Endothelial cell of umbilical vein (primary cell): ENCODE data around the gene SPTLC3. TPM values are rescaled to one million over a fixed set of nuclear protein-coding genes. Genes with fewer than 3 reads are reported as not detected.

Experiments used
- BruUV-seq: library from RNA; stranded (reverse); fragments of 400-500 nt; replicated peaks from 2 replicates; lab custom pipeline; 2021; lab: Mats Ljungman, UMichigan
- CTCF ChIA-PET: fragments of 300-600, 350-600 bp; sonication (Branson Sonifier 250); formaldehyde crosslinking; loops from one replicate; lab custom pipeline; 2021; ENCODE audit warnings: antibody characterized with exemption, inconsistent platforms; lab: Charles Lee
- POLR2A ChIA-PET: fragments of 300-600, 350-600 bp; sonication (Branson Sonifier 250); formaldehyde crosslinking; loops from one replicate; lab custom pipeline; 2021; ENCODE audit warnings: antibody characterized with exemption, inconsistent platforms; lab: Charles Lee
- DNase-seq: peaks from one replicate; pipeline ENCODE4 v3.0.0-alpha.2; 2011; ENCODE audit warnings: low read depth, low spot score
- FAIRE-seq: peaks from 2 replicates; lab custom pipeline; 2011; peaks lifted over from hg19 to GRCh38; lab: Jason Lieb, UNC
- H2AFZ ChIP-seq: 2 replicates; pipeline ENCODE4 v1.6.0; 2012; ENCODE audit warnings: low read depth, low read length, control low read depth, inconsistent platforms
- H3K27ac ChIP-seq: 2 replicates; pipeline ENCODE4 v1.5.1; 2011; ENCODE audit warnings: low read depth, mild to moderate bottlenecking, control low read depth, low read length, moderate library complexity; ENCODE audit not compliant: insufficient read depth
- H3K27me3 ChIP-seq, 2 experiments: 2 replicates each; pipeline versions ENCODE4 v1.6.0 to v1.6.1; 2011; ENCODE audit warnings: low read length in 2 of 2, mixed read lengths in 1 of 2; ENCODE audit not compliant: control insufficient read depth in 2 of 2, insufficient read depth in 2 of 2
- H3K36me3 ChIP-seq, 2 experiments: 2 replicates in 1 of 2; 3 replicates in 1 of 2; pipeline ENCODE4 v1.5.1; 2011; ENCODE audit warnings: low read length in 2 of 2, mild to moderate bottlenecking in 1 of 2, moderate library complexity in 1 of 2; ENCODE audit not compliant: control insufficient read depth in 2 of 2, insufficient read depth in 2 of 2; ENCODE audit errors: extremely low read depth in 1 of 2
- H3K4me1 ChIP-seq: 3 replicates; pipeline ENCODE4 v1.5.1; 2011; ENCODE audit warnings: mild to moderate bottlenecking, low read length; ENCODE audit not compliant: control insufficient read depth, insufficient read depth; ENCODE audit errors: extremely low read depth
- H3K4me2 ChIP-seq: 2 replicates; pipeline ENCODE4 v1.6.1; 2011; ENCODE audit warnings: low read length, control low read depth, mixed read lengths; ENCODE audit not compliant: insufficient read depth
- H3K4me3 ChIP-seq, 3 experiments: fragments of 200-600 bp in 1 of 3; sonication (generic), shearing (Covaris generic) in 1 of 3; replicated peaks in 1 of 3; 2 replicates each; pipeline ENCODE4 v1.5.1; 2011 to 2016; ENCODE audit warnings: control low read depth in 3 of 3, low read length in 3 of 3, mild to moderate bottlenecking in 2 of 3, inconsistent platforms in 1 of 3, low read depth in 1 of 3, moderate library complexity in 1 of 3; ENCODE audit not compliant: insufficient read depth in 1 of 3
- H3K79me2 ChIP-seq: 2 replicates; pipeline ENCODE4 v1.6.0; 2012; ENCODE audit warnings: low read length, inconsistent platforms; ENCODE audit not compliant: control insufficient read depth, insufficient read depth
- H3K9ac ChIP-seq: replicated peaks from 2 replicates; pipeline ENCODE3; 2011; ENCODE audit warnings: low read length, control low read depth; ENCODE audit not compliant: insufficient read depth; ENCODE audit errors: extremely low read depth
- H3K9me1 ChIP-seq: replicated peaks from 3 replicates; pipeline ENCODE4 v1.6.0; 2011; ENCODE audit warnings: mild to moderate bottlenecking, low read length; ENCODE audit not compliant: control insufficient read depth, insufficient read depth; ENCODE audit errors: extremely low read depth
- H3K9me3 ChIP-seq: replicated peaks from 2 replicates; pipeline ENCODE4 v1.5.1; 2012; ENCODE audit warnings: low read length, inconsistent platforms; ENCODE audit not compliant: control insufficient read depth, insufficient read depth
- H4K20me1 ChIP-seq: replicated peaks from 2 replicates; pipeline ENCODE3; 2011; ENCODE audit warnings: mild to moderate bottlenecking, low read length; ENCODE audit not compliant: control insufficient read depth, insufficient read depth; ENCODE audit errors: extremely low read depth
- CTCF ChIP-seq, 2 donors: IDR thresholded peaks; 1 replicate in 1 of 2; 2 replicates in 1 of 2; pipeline ENCODE4 v1.5.1; 2011; ENCODE audit warnings: low read length in 2 of 2, mild to moderate bottlenecking in 2 of 2, moderate library complexity in 2 of 2, control low read depth in 1 of 2, inconsistent platforms in 1 of 2, low read depth in 1 of 2; ENCODE audit not compliant: insufficient read depth in 1 of 2; ENCODE audit errors: extremely low read depth in 1 of 2
- EZH2 ChIP-seq: IDR thresholded peaks from 2 replicates; pipeline ENCODE4 v1.6.1; 2012; ENCODE audit warnings: borderline replicate concordance, low read depth, mild to moderate bottlenecking, moderate library complexity, low read length, inconsistent platforms; ENCODE audit not compliant: severe bottlenecking
- FOS ChIP-seq: IDR thresholded peaks from 2 replicates; pipeline ENCODE4 v1.6.1; 2011; ENCODE audit warnings: mild to moderate bottlenecking, low read length, moderate library complexity, borderline replicate concordance; ENCODE audit not compliant: insufficient read depth
- GATA2 ChIP-seq: IDR thresholded peaks from 2 replicates; pipeline ENCODE4 v1.7.0; 2011; ENCODE audit warnings: low read depth, mild to moderate bottlenecking, moderate library complexity, mixed read lengths, low read length; ENCODE audit not compliant: insufficient read length, insufficient read depth
- JUN ChIP-seq: IDR thresholded peaks from 2 replicates; pipeline ENCODE4 v1.6.1; 2011; ENCODE audit warnings: borderline replicate concordance, low read depth; ENCODE audit not compliant: insufficient read length, insufficient read depth
- MAX ChIP-seq: IDR thresholded peaks from 2 replicates; pipeline ENCODE4 v1.6.1; 2011; ENCODE audit not compliant: insufficient read depth, insufficient read length
- MYC ChIP-seq: IDR thresholded peaks from one replicate; pipeline ENCODE4 v1.6.1; 2011; ENCODE audit warnings: mild to moderate bottlenecking, low read depth, low read length
- POLR2A ChIP-seq: IDR thresholded peaks from 2 replicates; pipeline ENCODE4 v1.6.1; 2012; ENCODE audit warnings: low read depth, mild to moderate bottlenecking, control low read depth, low read length
- POLR2AphosphoS5 ChIP-seq: IDR thresholded peaks from 2 replicates; pipeline ENCODE4 v1.6.1; 2012; ENCODE audit warnings: low read depth, mild to moderate bottlenecking, control low read depth, low read length, moderate library complexity; ENCODE audit not compliant: insufficient read depth
- dilution Hi-C: fragments of 300-500 bp; cut with MboI; formaldehyde crosslinking; loops from one replicate; pipeline ENCODE4 v1.15.0; 2019; ENCODE audit warnings: low sequenced_read_pairs; ENCODE audit not compliant: extremely low pct_ligation_motif_present
- intact Hi-C: fragments of 100-400 bp; cut with micrococcal nuclease; formaldehyde crosslinking; loops from one replicate; pipeline ENCODE4 v1.10.0; 2022
- polyA plus RNA-seq, 4 experiments: library from polyadenylated mRNA; depleted of rRNA in 3 of 4; stranded (reverse) in 3 of 4; unstranded in 1 of 4; fragments of >200 nt; gene quantifications; 2 replicates each; pipeline versions ENCODE4 v1.2.1 to v1.2.3, GENCODE V29; 2011 to 2012; ENCODE audit warnings: missing spikeins in 1 of 4
- total RNA-seq: library from RNA; stranded (reverse); gene quantifications from 2 replicates; pipeline ENCODE4 v1.2.3, GENCODE V29; 2021

The SPTLC3 gene
- total and polyA plus RNA-seq, 2 donors (not counting 3 experiments of a cell fraction or from before 2014, with no cell fraction given): 0.29 to 0.35 TPM

- H3K27ac ChIP-seq: no peak overlapping the region
- BruUV-seq: no TSS peak
- intact Hi-C loops: no loop called here
- H3K36me3 ChIP-seq: no peaks in the 10 kb centered on the region
- no peak for TF ChIP-seq MAX
- TF ChIP-seq POLR2A: no peak
- no peak for TF ChIP-seq FOS
- TF ChIP-seq POLR2AphosphoS5: no peak
- TF ChIP-seq JUN: no peak
- TF ChIP-seq CTCF (IDR thresholded peaks at IDR 0.05; ENCODE audit: extremely low read depth in 1 of 2, insufficient read depth in 1 of 2, low read depth in 1 of 2, low read length in 2 of 2): no peak
- TF ChIP-seq EZH2: no peak
- TF ChIP-seq MYC: no peak
- no peak for TF ChIP-seq GATA2
- H4K20me1 ChIP-seq: no peaks in the 10 kb centered on the region
- no peak overlapping the region for H2AFZ ChIP-seq
- H3K79me2 ChIP-seq: no peaks in the 10 kb centered on the region
- ChIA-PET POLR2A (no interaction called here), CTCF (no interaction called here)
- H3K9ac ChIP-seq: no peak overlapping the region
- H3K4me3 ChIP-seq: no peak overlapping the region
- no peaks in the 10 kb centered on the region for H3K9me3 ChIP-seq
- no peak for DNase-seq
- dilution Hi-C loops: no loop called here
- no peaks in the 10 kb centered on the region for H3K4me1 ChIP-seq
- no peaks in the 10 kb centered on the region for H3K27me3 ChIP-seq
- H3K4me2 ChIP-seq: no peak overlapping the region
- H3K9me1 ChIP-seq: no peaks in the 10 kb centered on the region
- no peak for FAIRE-seq
Observed at GRCh38 chr20:13054011-13054410, 45.2 kb downstream of the SPTLC3 start.
